Aorta (tissue), 5 donors: ENCODE measurements around the gene LIN37. TPM values are rescaled to one million over a fixed set of nuclear protein-coding genes. Genes with fewer than 3 reads are reported as not detected.
"Not testable (repeated sequence)": the region's sequence is repeated elsewhere in the genome, so short reads cannot be mapped to it uniquely, and the experiment has no call there.

Experiments
- ATAC-seq: fragments of 200-7000 bp; cut with Tn5 transposase; one replicate; pipeline ENCODE4 v1.9.1; 2022; ENCODE audit warnings: moderate library complexity; ENCODE audit not compliant: low FRiP score
- DNase-seq, 2 donors: peaks; one replicate each; pipeline ENCODE4 v3.0.0-alpha.2; 2020
- H3K27ac ChIP-seq, 2 donors: one replicate each; pipeline ENCODE4 v1.5.1; 2013; ENCODE audit warnings: low read length in 2 of 2, mild to moderate bottlenecking in 2 of 2, moderate library complexity in 2 of 2, control low read depth in 1 of 2, inconsistent platforms in 1 of 2, low read depth in 1 of 2
- H3K27me3 ChIP-seq, 2 donors: one replicate each; pipeline ENCODE4 v1.6.1; 2013; ENCODE audit warnings: control low read depth in 1 of 2, low read length in 1 of 2, mild to moderate bottlenecking in 1 of 2, moderate library complexity in 1 of 2; ENCODE audit not compliant: insufficient read depth in 2 of 2, control insufficient read depth in 1 of 2
- H3K36me3 ChIP-seq, 2 donors: one replicate each; pipeline ENCODE4 v1.6.1; 2013; ENCODE audit warnings: control low read depth in 1 of 2, low read length in 1 of 2, mild to moderate bottlenecking in 1 of 2; ENCODE audit not compliant: insufficient read depth in 2 of 2, control insufficient read depth in 1 of 2
- H3K4me1 ChIP-seq, 2 donors: one replicate each; pipeline ENCODE4 v1.6.1; 2013; ENCODE audit warnings: low read length in 2 of 2, control low read depth in 1 of 2, mild to moderate bottlenecking in 1 of 2, moderate library complexity in 1 of 2; ENCODE audit not compliant: insufficient read depth in 2 of 2, control insufficient read depth in 1 of 2
- H3K4me3 ChIP-seq, 2 donors: one replicate each; pipeline ENCODE4 v1.5.1; 2013; ENCODE audit warnings: low read length in 2 of 2, control low read depth in 1 of 2, mild to moderate bottlenecking in 1 of 2
- H3K9me3 ChIP-seq: one replicate; pipeline ENCODE4 v1.6.1; 2013; ENCODE audit warnings: mild to moderate bottlenecking, low read length; ENCODE audit not compliant: control insufficient read depth
- WGBS, 2 donors: extraction: QIAGEN DNeasy Blood & Tissue Kit; methylation state at CpG; one replicate each; pipeline ENCODE4 v1.1.7; 2013; 5-methylcytosine and 5-hydroxymethylcytosine counted together
- intact Hi-C, 2 donors: fragments of 100-400 bp; cut with DNase I; formaldehyde crosslinking; loops; one replicate each; pipeline versions ENCODE4 v1.14.2 to v1.15.0; 2022
- polyA plus RNA-seq, 2 donors: library from polyadenylated mRNA; stranded (reverse); fragments of 200-250 nt; gene quantifications; one replicate each; pipeline ENCODE4 v1.2.3, GENCODE V29; 2013
- total RNA-seq, 2 donors: library from RNA; stranded (reverse); fragmentation: NEBNext Ultra II Directional; extraction: Animal tissue kit (Norgen Biotek cat#: 25700); gene quantifications; one replicate each; pipeline ENCODE4 v1.2.1, GENCODE V29; 2021
- donor health status: healthy with polysubstance abuse.
- donor health status: Bipolar disorder and iron deficiency.
- donor health status: DM: no; HTN: no; CAD: no.
- donor health status: DM: no; HTN: no; CAD: no.
- donor health status: DM: yes; HTN: yes; CAD: no.

LIN37 gene
- total and polyA plus RNA-seq, 4 donors = 10.6 to 91.2 (median 13.2) TPM

- H3K27ac ChIP-seq, H3K4me1 ChIP-seq, ATAC-seq, intact Hi-C loops, H3K4me3 ChIP-seq, H3K27me3 ChIP-seq, H3K36me3 ChIP-seq, H3K9me3 ChIP-seq, DNase-seq: not testable (repeated sequence)
- WGBS, 2 donors = 95 to 98% methylated on average over 5 of the region's 5 CpGs
These were observed 24.0 kb downstream of the LIN37 start for GRCh38 chr19:35772362-35772761.

GRCh38 chr19:35773020-35773806 lies 24.8 kb downstream of the LIN37 start:
- intact Hi-C loops = no loop called here
- H3K27me3 ChIP-seq = no peaks in the 10 kb centered on the region
- no peaks in the 10 kb centered on the region for H3K36me3 ChIP-seq
- no peak overlapping the region for H3K4me3 ChIP-seq
- WGBS, 2 donors = 53 to 55% methylated on average over 9 of the region's 9 CpGs
- no peaks in the 10 kb centered on the region for H3K4me1 ChIP-seq
- no peak overlapping the region for H3K27ac ChIP-seq
- ATAC-seq = no peak
- DNase-seq = no peak
- no peaks in the 10 kb centered on the region for H3K9me3 ChIP-seq

- intact Hi-C loops = loop anchor here in 1 of 2 donors (5.0 kb wide), 1 partner anchor 103 kb away; no protein-coding TSS in a partner anchor
- no peaks in the 10 kb centered on the region for H3K4me1 ChIP-seq
- DNase-seq (peak in 1 of 2 donors; percentile 66), ATAC-seq (no peak)
- no peaks in the 10 kb centered on the region for H3K9me3 ChIP-seq
- no peaks in the 10 kb centered on the region for H3K27me3 ChIP-seq
- no peaks in the 10 kb centered on the region for H3K36me3 ChIP-seq
- H3K27ac ChIP-seq = no peak overlapping the region
- WGBS, 2 donors = 34 to 40% methylated on average over 16 of the region's 16 CpGs
- H3K4me3 ChIP-seq = no peak overlapping the region
These were observed 26.1 kb downstream of the LIN37 start for GRCh38 chr19:35774274-35775045.

- Histone ChIP-seq H3K27ac (no peak overlapping the region), H3K4me3 (no peak overlapping the region), H3K36me3 (no peaks in the 10 kb centered on the region), H3K27me3 (no peaks in the 10 kb centered on the region), H3K4me1 (no peaks in the 10 kb centered on the region), H3K9me3 (no peaks in the 10 kb centered on the region)
- intact Hi-C loops = loop anchor here in 1 of 2 donors (5.0 kb wide), 1 partner anchor 102 kb away; no protein-coding TSS in a partner anchor
- DNase-seq (no peak), ATAC-seq (no peak)
- 8 to 14% methylated on average over 9 of the region's 9 CpGs for WGBS, 2 donors
These were observed 26.6 kb downstream of the LIN37 start for GRCh38 chr19:35775046-35775297.

GRCh38 chr19:35775298-35776101 lies 27.1 kb downstream of the LIN37 start, which contains the start of gene ARHGAP33:
TSS of gene ARHGAP33 (plus strand) at chr19:35775564. CDS start at chr19:35775659, 95 bp downstream.
- 0 to 1% methylated on average over 28 to 82 of the region's 82 CpGs for WGBS, 2 donors
- ATAC-seq = peak; percentile 99
- H3K9me3 ChIP-seq = no peaks in the 10 kb centered on the region
- no peaks in the 10 kb centered on the region for H3K27me3 ChIP-seq
- peak within 1 kb of the TSS; percentile 73 to 91 for H3K4me3 ChIP-seq
- H3K4me1 ChIP-seq = no peaks in the 10 kb centered on the region
- no peaks in the 10 kb centered on the region for H3K36me3 ChIP-seq
- H3K27ac ChIP-seq = no peak within 1 kb of the TSS
- intact Hi-C loops = loop anchor here in 1 of 2 donors (5.0 kb wide), 1 partner anchor 102 kb away; no protein-coding TSS in a partner anchor
- peak; percentile 99 to 100 for DNase-seq

GRCh38 chr19:35776102-35776788 lies 27.9 kb downstream of the LIN37 start:
- no peaks in the 10 kb centered on the region for H3K4me1 ChIP-seq
- intact Hi-C loops = loop anchor here in 1 of 2 donors (5.0 kb wide), 1 partner anchor 101 kb away; no protein-coding TSS in a partner anchor
- no peaks in the 10 kb centered on the region for H3K27me3 ChIP-seq
- 45 to 49% methylated on average over 13 of the region's 13 CpGs for WGBS, 2 donors
- peaks cover 0 to 1% of the 10 kb centered on the region in 2 donors for H3K36me3 ChIP-seq
- peak overlapping the region; percentile 73 to 91 for H3K4me3 ChIP-seq
- H3K27ac ChIP-seq = no peak overlapping the region
- DNase-seq (no peak), ATAC-seq (no peak)
- H3K9me3 ChIP-seq = no peaks in the 10 kb centered on the region

- ATAC-seq (no peak), DNase-seq (peak in 1 of 2 donors; percentile 69)
- Histone ChIP-seq H3K4me1 (no peaks in the 10 kb centered on the region), H3K27me3 (no peaks in the 10 kb centered on the region), H3K36me3 (peaks cover 0 to 1% of the 10 kb centered on the region in 2 donors), H3K4me3 (no peak overlapping the region), H3K27ac (no peak overlapping the region), H3K9me3 (no peaks in the 10 kb centered on the region)
- 64 to 73% methylated on average over 19 of the region's 19 CpGs for WGBS, 2 donors
- intact Hi-C loops = loop anchor here in 1 of 2 donors (5.0 kb wide), 1 partner anchor 100 kb away; no protein-coding TSS in a partner anchor
These were observed 28.9 kb downstream of the LIN37 start for GRCh38 chr19:35777086-35777841.
